GM18861 (cell line): ENCODE results near the gene CDCA4.

Experiments
- ATAC-seq: cut with Tn5 transposase; IDR thresholded peaks from one replicate; pipeline ENCODE4 v1.9.1; 2021; ENCODE audit not compliant: unreplicated experiment

CDCA4 gene

GRCh38 chr14:104964546-104964945, 56.3 kb downstream of the CDCA4 start:
- no peak for ATAC-seq
